K562 (cell line): ENCODE data around the gene DDX18. TPM values are rescaled to one million over a fixed set of nuclear protein-coding genes. Genes with fewer than 3 reads are reported as not detected.
"Not testable (repeated sequence)": the region's sequence is repeated elsewhere in the genome, so short reads cannot be mapped to it uniquely, and the experiment has no call there.

Experiments used
- ATAC-seq: fragments of 200-7000 bp; cut with Tn5 transposase; 3 replicates; pipeline ENCODE4 v1.9.1; 2020; ENCODE audit warnings: moderate library complexity
- BruUV-seq: library from RNA; stranded (reverse); fragments of 400-500 nt; replicated peaks from 2 replicates; lab custom pipeline; 2021; lab: Mats Ljungman, UMichigan
- CTCF ChIA-PET: fragments of 300-600 bp; formaldehyde crosslinking; extraction: SDS; loops from one replicate; lab custom pipeline; 2021; ENCODE audit warnings: low intra/inter-chr PET ratio; lab: Yijun Ruan, JAX
- POLR2A ChIA-PET: fragments of 300-600, 350-650 bp; sonication (Branson Sonifier 250); formaldehyde crosslinking; extraction: SDS; loops from one replicate; lab custom pipeline; 2021; ENCODE audit warnings: antibody characterized with exemption, inconsistent platforms; lab: Yijun Ruan, JAX
- DNase-seq, 4 experiments: peaks; one replicate each; pipeline versions ENCODE4 v3.0.0 to v3.0.0-alpha.2; 2011 to 2018; ENCODE audit warnings: low spot score in 3 of 4, mixed read lengths in 3 of 4; ENCODE audit errors: extremely low read depth in 1 of 4
- FAIRE-seq: peaks from 2 replicates; lab custom pipeline; 2011; peaks lifted over from hg19 to GRCh38; lab: Jason Lieb, UNC
- H2AFZ ChIP-seq: 2 replicates; pipeline ENCODE4 v1.6.0; 2011; ENCODE audit warnings: low read depth, low read length, control low read depth, inconsistent platforms
- H3K27ac ChIP-seq: fragments of 200-600 bp; 3 replicates; pipeline ENCODE4 v1.8.0; 2011; ENCODE audit warnings: low read depth, mild to moderate bottlenecking, control low read depth, inconsistent platforms, low read length, moderate library complexity, mixed read lengths; ENCODE audit errors: extremely low read depth
- H3K27me3 ChIP-seq, 2 experiments: fragments of 300-600 bp in 1 of 2; 2 replicates in 1 of 2; 3 replicates in 1 of 2; pipeline versions ENCODE4 v1.6.0 to v1.8.0; 2011; ENCODE audit warnings: inconsistent platforms in 2 of 2, low read length in 2 of 2, mild to moderate bottlenecking in 1 of 2, mixed read lengths in 1 of 2, moderate library complexity in 1 of 2; ENCODE audit not compliant: control insufficient read depth in 2 of 2, insufficient read depth in 2 of 2
- H3K36me3 ChIP-seq: fragments of 300-600 bp; 3 replicates; pipeline ENCODE4 v1.8.0; 2011; ENCODE audit warnings: mild to moderate bottlenecking, low read length, inconsistent platforms; ENCODE audit not compliant: control insufficient read depth, insufficient read depth
- H3K4me1 ChIP-seq, 2 experiments: fragments of 200-600 bp in 1 of 2; replicated peaks in 1 of 2; 2 replicates in 1 of 2; 3 replicates in 1 of 2; pipeline versions ENCODE4 v1.5.1 to v1.8.0; 2011; ENCODE audit warnings: inconsistent platforms in 2 of 2, low read length in 2 of 2, mild to moderate bottlenecking in 1 of 2, mixed read lengths in 1 of 2, moderate library complexity in 1 of 2; ENCODE audit not compliant: control insufficient read depth in 2 of 2, insufficient read depth in 2 of 2
- H3K4me2 ChIP-seq: 2 replicates; pipeline ENCODE4 v1.6.1; 2011; ENCODE audit warnings: low read length, control low read depth, inconsistent platforms, mixed read lengths; ENCODE audit not compliant: insufficient read depth
- H3K4me3 ChIP-seq: fragments of 200-600 bp; sonication (generic), shearing (Covaris generic); 2 replicates; pipeline ENCODE4 v1.5.1; 2016; ENCODE audit warnings: control low read depth, inconsistent platforms
- H3K79me2 ChIP-seq: fragments of 200-600 bp; 3 replicates; pipeline ENCODE4 v1.8.0; 2011; ENCODE audit warnings: low read length, inconsistent platforms; ENCODE audit not compliant: control insufficient read depth, insufficient read depth
- H3K9ac ChIP-seq, 2 experiments: 2 replicates each; pipeline versions ENCODE4 v1.6.0 to v1.6.1; 2011; ENCODE audit warnings: low read depth in 2 of 2, low read length in 2 of 2, control low read depth in 1 of 2, inconsistent platforms in 1 of 2, mild to moderate bottlenecking in 1 of 2, mixed read lengths in 1 of 2; ENCODE audit not compliant: insufficient read depth in 1 of 2
- H3K9me1 ChIP-seq: one replicate; pipeline ENCODE4 v1.6.0; 2011; ENCODE audit warnings: inconsistent platforms, mild to moderate bottlenecking, low read length, moderate library complexity; ENCODE audit not compliant: control insufficient read depth, insufficient read depth
- H3K9me3 ChIP-seq: replicated peaks from 2 replicates; pipeline ENCODE4 v1.5.1; 2011; ENCODE audit warnings: low read depth, low read length, inconsistent platforms; ENCODE audit not compliant: control insufficient read depth, insufficient read depth
- H4K20me1 ChIP-seq: replicated peaks from 2 replicates; pipeline ENCODE4 v1.6.1; 2011; ENCODE audit warnings: low read length, inconsistent platforms, mixed read lengths; ENCODE audit not compliant: control insufficient read depth, insufficient read depth
- HBP1 ChIP-seq: fragments of 450-650 bp; formaldehyde crosslinking; IDR thresholded peaks from 2 replicates; pipeline ENCODE4 v1.4.0; 2022; ENCODE audit warnings: missing genetic modification characterization
- RBM39 ChIP-seq: fragments of 200-400 bp; formaldehyde crosslinking; optimal IDR thresholded peaks from 2 replicates; pipeline ENCODE3; 2018; ENCODE audit warnings: low read depth, low read length
- RUNX1 ChIP-seq: sonication (generic); IDR thresholded peaks from 2 replicates; pipeline ENCODE4 v1.6.1; 2016; ENCODE audit warnings: antibody characterized with exemption, low read depth
- ZBTB5 ChIP-seq: fragments of 450-650 bp; IDR thresholded peaks from 2 replicates; pipeline ENCODE4 v1.6.1; 2017; ENCODE audit warnings: antibody characterized with exemption
- ZNF143 ChIP-seq: sonication (generic); formaldehyde crosslinking; IDR thresholded peaks from 2 replicates; pipeline ENCODE4 v1.9.0; 2022; ENCODE audit warnings: mild to moderate bottlenecking, missing genetic modification reagents
- ZNF146 ChIP-seq: IDR thresholded peaks from one replicate; pipeline ENCODE4 v1.6.1; 2018; ENCODE audit warnings: missing compliant biosample characterization; ENCODE audit not compliant: unreplicated experiment
- WGBS: fragments of 100-300 bp; shearing (Covaris generic); methylation state at CpG from one replicate; pipeline ENCODE4 v1.1.6; 2016; ENCODE audit warnings: low coverage, mixed read lengths; ENCODE audit not compliant: insufficient coverage; ENCODE audit errors: missing lambda C conversion rate; 5-methylcytosine and 5-hydroxymethylcytosine counted together
- in situ Hi-C: fragments of 300-500 bp; cut with MboI; formaldehyde crosslinking; loops from 4 replicates; pipeline ENCODE4 v1.15.0; 2018; ENCODE audit warnings: inconsistent platforms, mixed read lengths
- intact Hi-C: fragments of 100-400 bp; cut with micrococcal nuclease; formaldehyde crosslinking; loops from 2 replicates; pipeline ENCODE4 v1.14.2; 2022
- polyA plus RNA-seq, 8 experiments: library from polyadenylated mRNA; depleted of rRNA in 4 of 8; stranded (reverse) in 5 of 8; unstranded in 3 of 8; fragments of >200 nt; fragmentation: Nextera tagmentation in 2 of 8; fragmentation: Illumina TruSeq in 1 of 8; extraction: Ambion mirVana in 2 of 8; extraction: Trizol in 1 of 8; gene quantifications; 2 replicates each; pipeline versions ENCODE4 v1.2.1 to v1.2.3, GENCODE V29; 2011 to 2014; ENCODE audit warnings: inconsistent platforms in 1 of 8, missing spikeins in 1 of 8
- total RNA-seq, 7 experiments: library from RNA; depleted of rRNA in 6 of 7; stranded (reverse); fragments of >200 nt in 6 of 7; fragmentation: Illumina TruSeq in 2 of 7; extraction: Trizol in 2 of 7; gene quantifications; 2 replicates each; pipeline versions ENCODE4 v1.2.1 to v1.2.3, GENCODE V29; 2011 to 2021; ENCODE audit warnings: low replicate concordance in 1 of 7

DDX18 gene
- total and polyA plus RNA-seq, 9 of the 15 experiments (the other 6 are each of a cell fraction or from before 2014, with no cell fraction given): 67.9 to 156 (median 116) TPM

- H3K4me1 ChIP-seq, H3K79me2 ChIP-seq, FAIRE-seq, BruUV-seq, CTCF ChIA-PET, H3K9ac ChIP-seq, H3K27ac ChIP-seq, H3K9me3 ChIP-seq, H3K9me1 ChIP-seq, H3K4me3 ChIP-seq, H4K20me1 ChIP-seq, H3K4me2 ChIP-seq, ATAC-seq, DNase-seq, H3K27me3 ChIP-seq, intact Hi-C loops, H2AFZ ChIP-seq: not testable (repeated sequence)
- peak; percentile 73 for TF ChIP-seq ZNF146 (CRISPR knock-in tag)
- POLR2A ChIA-PET: interaction anchor here (1.0 kb wide), 1 partner anchor 17 kb away, joined by 3 read pairs; no protein-coding TSS in a partner anchor
- peaks cover 98% of the 10 kb centered on the region for H3K36me3 ChIP-seq
- 97% methylated on average over 5 of the region's 5 CpGs for WGBS
- in situ Hi-C loops: loop anchor here (10.0 kb wide), 1 partner anchor 177 kb away; no protein-coding TSS in a partner anchor
Observed at GRCh38 chr2:117827464-117827863, 13.0 kb downstream of the DDX18 start.

GRCh38 chr2:117828870-117829269, 14.4 kb downstream of the DDX18 start:
- CTCF ChIA-PET: no interaction called here
- in situ Hi-C loops: loop anchor here (10.0 kb wide), 1 partner anchor 176 kb away; no protein-coding TSS in a partner anchor
- H3K27ac ChIP-seq: no peak overlapping the region

More at GRCh38 chr2:117828870-117829269, 14.4 kb downstream of the DDX18 start:
- Histone ChIP-seq H3K4me1 (no peaks in the 10 kb centered on the region), H2AFZ (no peak overlapping the region), H3K9me1 (peaks cover 4% of the 10 kb centered on the region), H3K36me3 (peaks cover 98% of the 10 kb centered on the region), H3K79me2 (no peaks in the 10 kb centered on the region), H3K4me2 (no peak overlapping the region), H3K4me3 (no peak overlapping the region), H3K9ac (no peak overlapping the region), H3K9me3 (no peaks in the 10 kb centered on the region), H4K20me1 (0 out of 2 replicates have a peak, but pooled peaks cover 4% of the 10 kb centered on the region), H3K27me3 (no peaks in the 10 kb centered on the region)
- TF ChIP-seq RBM39: no peak
- no peak for TF ChIP-seq RUNX1
- no peak for TF ChIP-seq ZBTB5
- no peak for TF ChIP-seq ZNF143
- no peak for TF ChIP-seq HBP1 (CRISPR knock-in tag)
- DNase-seq: no peak
- no peak for FAIRE-seq
- intact Hi-C loops: no loop called here
- no TSS peak for BruUV-seq
- POLR2A ChIA-PET: no interaction called here
- no peak for ATAC-seq
- 71% methylated on average over 2 of the region's 2 CpGs for WGBS
